Measurements from ENCODE around the gene GSTO1. TPM values are rescaled to one million over a fixed set of nuclear protein-coding genes. Genes with fewer than 3 reads are reported as not detected.

GSTO1 gene
- total and polyA plus RNA-seq, 2 of the 13 experiments (the other 11 are each of a cell fraction or from before 2014, with no cell fraction given), result 228 to 300 TPM

GRCh38 chr10:104253106-104253505 is 1.6 kb upstream of the GSTO1 start (continued):
- TF ChIP-seq FOXP4 (CRISPR knock-in tag; IDR thresholded peaks at IDR 0.05), result peak; percentile 95
- TF ChIP-seq ZNF337 (CRISPR knock-in tag; IDR thresholded peaks at IDR 0.05; ENCODE audit: borderline replicate concordance, low read depth), result 0 out of 2 replicates have a peak, but pooled peaks have one; percentile 22
- no peak for TF ChIP-seq RBAK (CRISPR knock-in tag; IDR thresholded peaks at IDR 0.05)
- TF ChIP-seq KLF6 (CRISPR knock-in tag; IDR thresholded peaks at IDR 0.05), result 0 out of 2 replicates have a peak, but pooled peaks have one; percentile 38
- peak; percentile 75 for TF ChIP-seq MIXL1 (CRISPR knock-in tag; IDR thresholded peaks at IDR 0.05)
- TF ChIP-seq E2F2 (CRISPR knock-in tag; IDR thresholded peaks at IDR 0.05; ENCODE audit: borderline replicate concordance), result no peak
- peak; percentile 33; the same call in 1 of the 2 replicates for TF ChIP-seq RFXAP (CRISPR knock-in tag; IDR thresholded peaks at IDR 0.05; ENCODE audit: borderline replicate concordance)
- TF ChIP-seq NR2C2 (CRISPR knock-in tag; IDR thresholded peaks at IDR 0.05; ENCODE audit: borderline replicate concordance), result 0 out of 2 replicates have a peak, but pooled peaks have one; percentile 21
- peak; percentile 87 for TF ChIP-seq DPF2 (CRISPR knock-in tag; IDR thresholded peaks at IDR 0.05; ENCODE audit: borderline replicate concordance, low read depth)
- TF ChIP-seq JUNB (CRISPR knock-in tag; IDR thresholded peaks at IDR 0.05; ENCODE audit: borderline replicate concordance), result peak; percentile 69; the same call in 1 of the 2 replicates
- TF ChIP-seq ZHX1 (CRISPR knock-in tag; IDR thresholded peaks at IDR 0.05; ENCODE audit: low read depth), result 0 out of 2 replicates have a peak, but pooled peaks have one; percentile 27
- peak; percentile 73; the same call in 1 of the 2 replicates for TF ChIP-seq MEF2D (CRISPR knock-in tag; IDR thresholded peaks at IDR 0.05)
- TF ChIP-seq ZBTB21 (CRISPR knock-in tag; IDR thresholded peaks at IDR 0.05), result 0 out of 2 replicates have a peak, but pooled peaks have one; percentile 52
- TF ChIP-seq MIER3 (CRISPR knock-in tag; IDR thresholded peaks at IDR 0.05; ENCODE audit: borderline replicate concordance), result peak; percentile 77; the same call in 1 of the 2 replicates
- TF ChIP-seq DR1 (CRISPR knock-in tag; IDR thresholded peaks at IDR 0.05), result no peak
- peak in 1 of 2 experiments; percentile 68; a peak in 2 of 4 replicates for TF ChIP-seq HMGXB4 (CRISPR knock-in tag; IDR thresholded peaks at IDR 0.05; ENCODE audit: borderline replicate concordance in 1 of 2, low read depth in 1 of 2)
- 0 out of 2 replicates have a peak, but pooled peaks have one; percentile 10 for TF ChIP-seq ZNF770 (CRISPR knock-in tag; IDR thresholded peaks at IDR 0.05)
- 0 out of 2 replicates have a peak, but pooled peaks have one; percentile 17 for TF ChIP-seq ZNF143 (CRISPR knock-in tag; IDR thresholded peaks at IDR 0.05)
- peak; percentile 64; the same call in 1 of the 2 replicates for TF ChIP-seq GATAD1 (CRISPR knock-in tag; IDR thresholded peaks at IDR 0.05)

Measured in HepG2 (cell line).